Gastroesophageal sphincter (tissue), 3 donors: ENCODE measurements around the gene TRIM7.

ENCODE experiments used
- EP300 ChIP-seq: sonication (generic); formaldehyde crosslinking; IDR thresholded peaks from one replicate; pipeline ENCODE4 v1.6.1; 2017; ENCODE audit warnings: antibody characterized with exemption, mild to moderate bottlenecking
- POLR2A ChIP-seq, 2 donors: fragments of 450-650 bp; IDR thresholded peaks; one replicate each; pipeline ENCODE4 v1.6.1; 2017; ENCODE audit warnings: antibody characterized with exemption in 2 of 2, mild to moderate bottlenecking in 2 of 2, moderate library complexity in 1 of 2
- POLR2AphosphoS5 ChIP-seq: sonication (generic); formaldehyde crosslinking; IDR thresholded peaks from one replicate; pipeline ENCODE4 v1.6.1; 2017; ENCODE audit warnings: antibody characterized with exemption
- TF ChIP-seq, protein P1 (sequence below), 4 experiments: fragments of 200-600 bp in 2 of 4; fragments of 450-650 bp in 2 of 4; sonication (generic) in 1 of 4; IDR thresholded peaks; one replicate each; pipeline ENCODE4 v1.5.1; 2017 to 2019; ENCODE audit warnings: antibody characterized with exemption in 4 of 4, mild to moderate bottlenecking in 2 of 4, moderate library complexity in 2 of 4

DNA sequence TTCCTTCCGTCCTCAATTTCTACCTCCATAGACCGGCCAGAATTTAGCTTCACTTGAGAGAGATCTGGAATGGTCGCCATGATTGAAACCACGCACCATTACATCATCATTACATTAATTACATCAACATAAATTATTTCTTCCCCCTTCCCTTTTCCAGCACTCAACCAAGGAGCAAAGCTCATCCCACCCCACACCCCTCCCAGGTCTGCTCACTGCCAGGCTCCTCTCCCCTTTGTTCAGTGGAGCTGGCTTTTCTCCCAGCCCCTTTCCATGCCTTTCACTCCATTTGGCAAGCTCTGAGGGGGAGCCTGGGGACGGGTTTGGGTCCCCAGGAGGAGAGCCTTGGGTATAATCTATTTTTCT is 30.3 kb upstream of the TRIM7 start:
- TF ChIP-seq, protein P1, sequence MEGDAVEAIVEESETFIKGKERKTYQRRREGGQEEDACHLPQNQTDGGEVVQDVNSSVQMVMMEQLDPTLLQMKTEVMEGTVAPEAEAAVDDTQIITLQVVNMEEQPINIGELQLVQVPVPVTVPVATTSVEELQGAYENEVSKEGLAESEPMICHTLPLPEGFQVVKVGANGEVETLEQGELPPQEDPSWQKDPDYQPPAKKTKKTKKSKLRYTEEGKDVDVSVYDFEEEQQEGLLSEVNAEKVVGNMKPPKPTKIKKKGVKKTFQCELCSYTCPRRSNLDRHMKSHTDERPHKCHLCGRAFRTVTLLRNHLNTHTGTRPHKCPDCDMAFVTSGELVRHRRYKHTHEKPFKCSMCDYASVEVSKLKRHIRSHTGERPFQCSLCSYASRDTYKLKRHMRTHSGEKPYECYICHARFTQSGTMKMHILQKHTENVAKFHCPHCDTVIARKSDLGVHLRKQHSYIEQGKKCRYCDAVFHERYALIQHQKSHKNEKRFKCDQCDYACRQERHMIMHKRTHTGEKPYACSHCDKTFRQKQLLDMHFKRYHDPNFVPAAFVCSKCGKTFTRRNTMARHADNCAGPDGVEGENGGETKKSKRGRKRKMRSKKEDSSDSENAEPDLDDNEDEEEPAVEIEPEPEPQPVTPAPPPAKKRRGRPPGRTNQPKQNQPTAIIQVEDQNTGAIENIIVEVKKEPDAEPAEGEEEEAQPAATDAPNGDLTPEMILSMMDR (IDR thresholded peaks at IDR 0.05), result no peak
- TF ChIP-seq POLR2AphosphoS5, result no peak
- no peak for TF ChIP-seq POLR2A (IDR thresholded peaks at IDR 0.05)
- no peak for TF ChIP-seq EP300
